Measurements from ENCODE around the gene CCDC18.
"Not testable (repeated sequence)": the region's sequence is repeated elsewhere in the genome, so short reads cannot be mapped to it uniquely, and the experiment has no call there.

CCDC18 gene

GRCh38 chr1:93235261-93235660 lies 54.7 kb downstream of the CCDC18 start:
- no peaks in the 10 kb centered on the region for H3K9me3 ChIP-seq (ENCODE audit: insufficient read depth, low read length)
- H4K20me1 ChIP-seq (ENCODE audit: insufficient read depth, low read length) = no peaks in the 10 kb centered on the region
- H3K27ac ChIP-seq (ENCODE audit: low read length) = no peak overlapping the region
- no peaks in the 10 kb centered on the region for H3K4me1 ChIP-seq (ENCODE audit: low read length)
- H3K4me2 ChIP-seq (ENCODE audit: low read length) = no peak overlapping the region
- no peaks in the 10 kb centered on the region for H3K79me2 ChIP-seq (ENCODE audit: low read length)
- no peak overlapping the region for H3K4me3 ChIP-seq (ENCODE audit: low read length)
- no peaks in the 10 kb centered on the region for H3K27me3 ChIP-seq (ENCODE audit: low read depth, low read length)
- TF ChIP-seq EZH2phosphoT487 (IDR thresholded peaks at IDR 0.05; ENCODE audit: low read depth) (no peak), CTCF (IDR thresholded peaks at IDR 0.05; ENCODE audit: low read depth, low read length) (no peak)
- H3K36me3 ChIP-seq (replicated peaks; ENCODE audit: low read depth, low read length) = peaks cover 44% of the 10 kb centered on the region
- H3K9ac ChIP-seq (ENCODE audit: low read length) = no peak overlapping the region
- no peak overlapping the region for H2AFZ ChIP-seq (ENCODE audit: low read depth, low read length)

GRCh38 chr1:93237021-93237420 lies 56.5 kb downstream of the CCDC18 start:
- Histone ChIP-seq H3K27ac (ENCODE audit: low read length) (no peak overlapping the region), H3K4me1 (ENCODE audit: low read length) (no peaks in the 10 kb centered on the region), H3K36me3 (replicated peaks; ENCODE audit: low read depth, low read length) (peaks cover 46% of the 10 kb centered on the region), H3K9ac (ENCODE audit: low read length) (no peak overlapping the region), H3K27me3 (ENCODE audit: low read depth, low read length) (no peaks in the 10 kb centered on the region), H3K79me2 (ENCODE audit: low read length) (no peaks in the 10 kb centered on the region), H4K20me1 (ENCODE audit: insufficient read depth, low read length) (no peaks in the 10 kb centered on the region), H3K4me2 (ENCODE audit: low read length) (no peak overlapping the region), H3K4me3 (ENCODE audit: low read length) (no peak overlapping the region), H3K9me3 (ENCODE audit: insufficient read depth, low read length) (no peaks in the 10 kb centered on the region), H2AFZ (ENCODE audit: low read depth, low read length) (no peak overlapping the region)
- TF ChIP-seq CTCF (IDR thresholded peaks at IDR 0.05; ENCODE audit: low read depth, low read length) = no peak
- TF ChIP-seq EZH2phosphoT487 (IDR thresholded peaks at IDR 0.05; ENCODE audit: low read depth) = no peak

GRCh38 chr1:93238425-93238824 lies 57.9 kb downstream of the CCDC18 start:
- no peak overlapping the region for H3K9ac ChIP-seq (ENCODE audit: low read length)
- peaks cover 48% of the 10 kb centered on the region for H3K36me3 ChIP-seq (replicated peaks; ENCODE audit: low read depth, low read length)
- no peak overlapping the region for H2AFZ ChIP-seq (ENCODE audit: low read depth, low read length)
- no peak overlapping the region for H3K4me3 ChIP-seq (ENCODE audit: low read length)
- no peaks in the 10 kb centered on the region for H3K9me3 ChIP-seq (ENCODE audit: insufficient read depth, low read length)
- no peaks in the 10 kb centered on the region for H3K4me1 ChIP-seq (ENCODE audit: low read length)
- H3K27me3 ChIP-seq (ENCODE audit: low read depth, low read length) = no peaks in the 10 kb centered on the region
- H3K4me2 ChIP-seq (ENCODE audit: low read length) = no peak overlapping the region
- no peaks in the 10 kb centered on the region for H4K20me1 ChIP-seq (ENCODE audit: insufficient read depth, low read length)
- TF ChIP-seq CTCF (IDR thresholded peaks at IDR 0.05; ENCODE audit: low read depth, low read length) = no peak
- no peak for TF ChIP-seq EZH2phosphoT487 (IDR thresholded peaks at IDR 0.05; ENCODE audit: low read depth)
- H3K79me2 ChIP-seq (ENCODE audit: low read length) = no peaks in the 10 kb centered on the region
- H3K27ac ChIP-seq (ENCODE audit: low read length) = no peak overlapping the region

- Histone ChIP-seq H3K79me2 (ENCODE audit: low read length) (no peaks in the 10 kb centered on the region), H3K4me2 (ENCODE audit: low read length) (no peak overlapping the region), H4K20me1 (ENCODE audit: insufficient read depth, low read length) (no peaks in the 10 kb centered on the region), H3K4me3 (ENCODE audit: low read length) (no peak overlapping the region), H3K27ac (ENCODE audit: low read length) (no peak overlapping the region), H3K9me3 (ENCODE audit: insufficient read depth, low read length) (no peaks in the 10 kb centered on the region), H3K9ac (ENCODE audit: low read length) (no peak overlapping the region), H2AFZ (ENCODE audit: low read depth, low read length) (no peak overlapping the region), H3K36me3 (replicated peaks; ENCODE audit: low read depth, low read length) (peaks cover 45% of the 10 kb centered on the region), H3K27me3 (ENCODE audit: low read depth, low read length) (no peaks in the 10 kb centered on the region), H3K4me1 (ENCODE audit: low read length) (no peaks in the 10 kb centered on the region)
- TF ChIP-seq EZH2phosphoT487 (IDR thresholded peaks at IDR 0.05; ENCODE audit: low read depth) = no peak
- no peak for TF ChIP-seq CTCF (IDR thresholded peaks at IDR 0.05; ENCODE audit: low read depth, low read length)
Measured at GRCh38 chr1:93239863-93240262, 59.3 kb downstream of the CCDC18 start.

- not testable (repeated sequence) for H3K79me2 ChIP-seq (ENCODE audit: low read length); H3K9me3 ChIP-seq (ENCODE audit: insufficient read depth, low read length); H4K20me1 ChIP-seq (ENCODE audit: insufficient read depth, low read length); H3K9ac ChIP-seq (ENCODE audit: low read length); H2AFZ ChIP-seq (ENCODE audit: low read depth, low read length); H3K4me1 ChIP-seq (ENCODE audit: low read length); H3K27me3 ChIP-seq (ENCODE audit: low read depth, low read length); H3K27ac ChIP-seq (ENCODE audit: low read length); H3K4me3 ChIP-seq (ENCODE audit: low read length); H3K4me2 ChIP-seq (ENCODE audit: low read length)
- H3K36me3 ChIP-seq (replicated peaks; ENCODE audit: low read depth, low read length) = peaks cover 36% of the 10 kb centered on the region
Measured at GRCh38 chr1:93243233-93243632, 62.7 kb downstream of the CCDC18 start.
